Left renal cortex interstitium (tissue), 4 donors: ENCODE measurements around the gene C11orf21. TPM values are rescaled to one million over a fixed set of nuclear protein-coding genes. Genes with fewer than 3 reads are reported as not detected.
"Not testable (repeated sequence)": the region's sequence is repeated elsewhere in the genome, so short reads cannot be mapped to it uniquely, and the experiment has no call there.

Experiments
- DNase-seq, 4 donors: peaks; one replicate each; pipeline ENCODE4 v3.0.0-alpha.2; 2013; ENCODE audit warnings: low read depth in 4 of 4, low spot score in 2 of 4, missing footprints in 1 of 4
- polyA plus RNA-seq, 4 donors: library from polyadenylated mRNA; unstranded; fragments of 120-200 nt; gene quantifications; one replicate each; pipeline ENCODE4 v1.2.1, GENCODE V29; 2013; ENCODE audit not compliant: insufficient read length in 4 of 4

The C11orf21 gene
- polyA plus RNA-seq, 4 donors, result 0.52 to 0.96 (median 0.70) TPM

- no peak for DNase-seq
Measured at GRCh38 chr11:2298131-2298794, 3.5 kb downstream of the C11orf21 start.

- no peak for DNase-seq
Measured at GRCh38 chr11:2297623-2298030, 4.1 kb downstream of the C11orf21 start.

DNA sequence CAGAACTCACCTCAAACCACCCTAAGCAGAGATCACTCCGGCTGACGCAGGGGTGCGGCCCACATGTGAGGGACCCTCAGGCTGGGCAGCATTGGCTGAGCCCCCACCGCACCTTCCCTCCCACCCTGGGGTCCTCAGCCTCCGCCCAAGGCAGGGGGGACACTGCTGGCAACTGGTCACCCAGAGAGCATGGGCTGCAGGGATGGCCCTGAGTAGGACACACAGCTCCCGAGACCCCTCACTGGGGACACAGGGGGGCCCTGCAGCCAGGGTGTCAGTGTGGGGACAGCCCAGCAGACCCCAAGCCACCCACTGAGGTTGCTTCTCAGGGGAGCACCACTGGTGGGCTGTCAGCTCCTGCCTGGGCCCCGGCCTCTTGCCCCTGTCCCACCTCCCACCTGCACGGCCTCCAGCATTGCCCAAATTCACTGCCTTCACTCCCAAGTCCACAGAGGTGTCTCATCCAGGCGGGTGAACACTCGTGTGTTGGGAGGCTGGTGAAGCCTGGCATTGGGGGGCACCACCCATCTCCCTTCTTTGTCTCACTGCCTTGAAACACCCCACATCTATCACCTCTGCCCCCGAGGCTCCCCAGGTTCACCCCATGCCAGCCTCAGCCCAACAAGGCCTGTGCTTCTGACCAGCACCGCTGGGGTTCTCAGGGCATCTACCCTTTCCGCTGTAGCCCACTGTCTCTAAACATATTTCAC lies 4.7 kb downstream of the C11orf21 start:
- no peak for DNase-seq

GRCh38 chr11:2295971-2296912 lies 5.5 kb downstream of the C11orf21 start:
- DNase-seq, result no peak

DNA sequence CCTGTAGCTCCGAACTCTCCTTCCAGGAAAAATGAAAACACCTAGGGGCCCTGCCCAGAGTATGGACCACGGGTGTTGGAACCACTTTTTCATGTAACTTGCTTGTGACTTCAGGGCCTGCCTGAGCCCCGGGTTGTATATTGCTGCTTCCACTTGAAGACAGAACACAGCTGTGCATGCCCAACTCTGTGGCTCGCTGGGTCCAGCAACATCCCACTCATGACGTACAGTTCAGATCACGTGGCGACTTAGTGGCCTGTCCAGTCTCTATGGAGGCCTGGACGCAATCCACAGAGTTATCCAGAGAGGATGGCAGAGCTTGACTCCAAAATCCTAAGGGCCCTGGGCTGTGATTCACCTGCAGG lies 6.8 kb downstream of the C11orf21 start:
- no peak for DNase-seq

DNA sequence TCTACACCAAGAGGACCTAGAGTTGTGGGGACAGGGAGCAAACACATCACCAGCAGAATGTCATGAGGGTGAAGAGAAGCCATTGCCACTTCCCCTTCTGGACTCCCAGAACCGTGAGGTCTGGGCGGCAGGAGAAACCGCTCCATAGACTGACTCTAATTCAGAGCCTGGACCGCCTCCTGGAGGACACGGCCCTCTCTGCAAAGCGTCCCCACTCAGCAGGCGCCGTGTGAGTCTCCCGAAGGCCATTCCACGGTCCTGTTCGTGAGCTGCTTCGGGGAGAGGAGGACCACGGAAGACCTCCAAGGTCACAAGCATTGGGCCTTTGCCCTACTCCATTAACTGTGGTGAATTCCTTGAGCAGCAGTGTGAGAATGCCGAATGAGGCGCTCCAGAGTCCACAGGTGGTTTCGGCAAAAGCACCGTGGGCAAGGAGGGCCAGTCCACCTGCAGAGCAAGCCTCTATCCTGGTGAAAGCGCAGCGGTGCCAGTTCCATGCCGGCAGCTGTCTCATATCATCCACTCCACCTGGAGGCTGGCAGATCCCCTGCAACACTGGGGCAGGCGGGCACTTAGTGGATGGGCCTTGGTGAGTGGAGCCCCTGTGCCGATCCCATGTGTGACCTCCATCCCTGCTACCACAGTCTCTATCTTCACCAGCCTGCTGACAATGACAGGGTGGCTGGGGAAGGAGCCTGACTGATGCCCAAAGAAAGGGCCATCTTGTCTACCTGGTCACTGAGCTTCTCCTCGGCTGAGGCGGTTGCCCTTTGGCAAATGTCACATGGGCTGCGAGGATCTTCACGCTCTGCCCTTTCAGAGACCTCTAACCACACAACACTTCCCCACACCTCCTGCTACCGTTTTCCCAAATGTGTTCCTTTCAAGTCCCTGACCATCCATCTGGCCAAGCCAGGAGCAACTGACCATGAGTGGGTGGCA lies 7.5 kb downstream of the C11orf21 start:
- no peak for DNase-seq

DNA sequence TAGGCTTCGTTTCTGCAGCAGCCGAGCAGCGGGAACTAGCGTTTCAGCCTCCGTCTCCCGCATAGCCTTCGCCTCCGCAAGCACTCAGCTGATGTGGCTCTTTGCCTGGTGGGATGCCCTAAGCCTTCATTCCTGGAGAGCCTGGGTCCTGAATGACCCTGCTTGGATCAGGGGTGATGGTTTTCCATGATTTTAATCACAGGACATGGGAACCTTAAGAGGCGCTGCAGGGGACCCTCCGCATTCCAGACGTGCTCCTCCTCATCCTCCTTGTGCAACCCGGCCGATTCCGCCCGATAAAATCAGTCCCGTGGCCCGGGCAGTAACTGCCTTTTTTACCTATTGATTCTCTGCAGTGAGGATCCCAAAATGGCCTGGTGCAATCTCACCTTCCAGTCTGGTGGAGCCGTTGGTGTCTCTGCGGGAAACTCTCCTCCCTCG lies 8.2 kb downstream of the C11orf21 start:
- DNase-seq, result no peak

GRCh38 chr11:2290351-2290841 lies 11.3 kb downstream of the C11orf21 start:
- DNase-seq, result no peak

GRCh38 chr11:2289859-2290258 lies 11.9 kb downstream of the C11orf21 start:
- no peak for DNase-seq

DNA sequence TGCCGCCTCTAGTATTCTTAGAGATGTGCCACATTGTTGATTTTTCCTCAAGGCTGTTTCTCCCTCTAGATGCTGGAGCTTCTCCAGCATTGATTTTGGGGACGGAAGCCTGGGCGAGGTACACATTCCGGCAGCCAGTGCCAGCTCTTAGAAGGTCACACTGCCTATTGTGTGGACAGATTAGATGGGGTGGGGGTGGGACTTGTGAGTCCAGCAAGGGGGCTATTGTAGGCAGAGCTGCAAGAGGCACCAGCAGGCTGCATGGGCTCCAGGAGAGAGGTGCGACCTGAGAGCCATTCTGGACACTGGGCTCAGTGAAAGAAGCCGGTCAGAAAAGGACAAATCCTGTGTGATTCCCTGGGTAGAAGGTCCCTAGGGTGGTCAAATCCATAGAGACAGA lies 12.4 kb downstream of the C11orf21 start:
- no peak for DNase-seq

DNA sequence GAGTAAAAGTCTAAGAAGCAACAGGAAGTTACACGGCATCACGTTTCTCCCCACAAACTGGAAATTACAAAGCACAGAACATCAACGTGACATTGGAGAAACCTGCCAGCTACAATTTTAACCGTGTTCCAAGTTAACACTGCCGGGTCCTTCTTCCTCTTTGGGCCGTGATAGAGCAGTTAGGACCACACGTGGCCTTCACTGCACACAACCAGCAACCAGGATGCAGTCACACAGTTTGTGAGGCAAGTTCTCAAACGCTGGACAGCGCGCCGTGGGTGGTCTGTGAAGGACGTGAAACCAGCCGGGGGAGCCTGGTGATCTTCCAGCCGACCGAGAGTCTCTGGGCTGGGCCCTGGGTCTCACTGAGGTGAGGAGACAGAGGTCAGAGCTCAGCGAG lies 14.6 kb downstream of the C11orf21 start:
- DNase-seq, result no peak

DNA sequence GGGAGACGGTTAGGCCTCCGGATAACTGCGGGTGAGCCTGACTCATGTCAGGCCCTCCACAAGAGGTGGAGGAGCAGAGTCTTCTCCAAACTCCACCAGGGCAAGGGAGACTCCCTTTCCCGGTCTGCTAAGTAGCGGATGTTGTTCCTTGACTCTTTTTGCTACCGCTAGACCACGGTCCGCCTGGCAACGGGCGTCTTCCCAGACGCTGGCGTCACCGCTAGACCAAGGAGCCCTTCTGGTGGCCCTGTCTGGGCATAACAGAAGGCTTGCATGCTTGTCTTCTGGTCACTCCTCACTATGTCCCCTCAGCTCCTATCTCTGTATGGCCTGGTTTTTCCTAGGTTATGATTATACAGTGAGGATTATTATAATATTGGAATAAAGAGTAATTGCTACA lies 15.4 kb downstream of the C11orf21 start:
- not testable (repeated sequence) for DNase-seq

- no peak for DNase-seq
Measured at GRCh38 chr11:2280208-2280607, 21.5 kb downstream of the C11orf21 start.

DNA sequence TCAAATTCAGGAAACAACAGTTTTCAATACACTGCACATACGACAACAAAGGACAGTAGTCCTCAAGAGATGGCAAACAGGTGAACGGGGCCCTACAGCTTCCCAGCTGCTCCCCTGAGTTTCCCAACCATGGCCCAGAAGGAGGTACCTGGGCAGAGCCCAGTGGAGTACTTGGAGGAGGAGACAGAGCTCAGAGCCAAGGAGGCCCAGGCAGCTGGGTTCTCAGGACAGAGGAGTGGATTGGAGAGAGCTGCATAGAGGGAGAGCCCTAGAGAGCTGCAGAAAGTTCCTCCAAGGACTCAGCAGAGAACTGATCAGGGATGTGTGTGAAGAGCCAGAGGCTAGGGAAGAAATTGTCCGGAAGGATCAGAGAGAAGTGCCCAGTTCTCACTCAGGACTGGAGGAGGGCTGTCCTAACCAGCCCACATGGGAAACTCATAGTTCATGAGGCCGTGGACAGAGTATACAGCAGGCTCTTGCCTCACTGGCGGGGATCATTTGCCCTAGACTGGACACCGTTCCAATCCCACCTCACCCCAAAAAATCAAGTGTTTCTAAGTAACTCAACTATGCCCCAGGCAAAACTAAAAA lies 23.7 kb downstream of the C11orf21 start:
- DNase-seq, result no peak

- DNase-seq, result no peak
Measured at GRCh38 chr11:2277008-2277346, 24.7 kb downstream of the C11orf21 start.

DNA sequence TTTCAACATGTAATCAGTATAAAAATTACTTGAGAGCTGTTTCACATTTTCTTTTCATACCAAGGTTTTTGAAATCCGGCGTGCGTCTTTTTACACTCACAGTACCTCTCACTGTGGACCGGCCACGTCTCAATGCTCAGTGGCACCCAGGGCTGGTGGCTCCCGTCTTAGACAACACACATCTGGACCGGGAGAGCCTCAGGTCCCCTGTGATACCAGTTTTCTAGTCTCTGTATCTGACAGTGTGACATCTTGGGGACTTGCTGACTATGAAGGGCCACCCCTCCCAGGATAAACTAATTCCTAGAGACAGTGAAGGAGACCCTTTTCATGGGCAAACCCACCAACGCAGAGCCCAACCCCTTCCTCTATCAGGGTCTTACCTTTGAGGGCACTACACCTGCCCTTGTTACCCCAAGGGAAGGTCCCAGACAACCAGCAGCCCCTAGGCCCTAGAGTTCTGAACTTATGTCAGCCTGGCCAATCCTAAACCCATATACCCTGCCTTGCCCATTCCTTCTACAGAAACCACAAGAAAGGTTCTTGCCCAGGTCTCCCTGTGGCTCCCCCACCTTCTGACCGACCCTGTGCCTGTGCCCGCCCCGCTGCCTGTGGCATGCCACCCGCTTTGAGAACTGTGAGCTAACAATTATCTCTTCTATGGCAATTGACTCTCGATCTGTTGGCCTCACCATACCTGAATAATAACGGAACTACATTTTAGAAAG lies 25.3 kb downstream of the C11orf21 start:
- DNase-seq, result no peak

DNA sequence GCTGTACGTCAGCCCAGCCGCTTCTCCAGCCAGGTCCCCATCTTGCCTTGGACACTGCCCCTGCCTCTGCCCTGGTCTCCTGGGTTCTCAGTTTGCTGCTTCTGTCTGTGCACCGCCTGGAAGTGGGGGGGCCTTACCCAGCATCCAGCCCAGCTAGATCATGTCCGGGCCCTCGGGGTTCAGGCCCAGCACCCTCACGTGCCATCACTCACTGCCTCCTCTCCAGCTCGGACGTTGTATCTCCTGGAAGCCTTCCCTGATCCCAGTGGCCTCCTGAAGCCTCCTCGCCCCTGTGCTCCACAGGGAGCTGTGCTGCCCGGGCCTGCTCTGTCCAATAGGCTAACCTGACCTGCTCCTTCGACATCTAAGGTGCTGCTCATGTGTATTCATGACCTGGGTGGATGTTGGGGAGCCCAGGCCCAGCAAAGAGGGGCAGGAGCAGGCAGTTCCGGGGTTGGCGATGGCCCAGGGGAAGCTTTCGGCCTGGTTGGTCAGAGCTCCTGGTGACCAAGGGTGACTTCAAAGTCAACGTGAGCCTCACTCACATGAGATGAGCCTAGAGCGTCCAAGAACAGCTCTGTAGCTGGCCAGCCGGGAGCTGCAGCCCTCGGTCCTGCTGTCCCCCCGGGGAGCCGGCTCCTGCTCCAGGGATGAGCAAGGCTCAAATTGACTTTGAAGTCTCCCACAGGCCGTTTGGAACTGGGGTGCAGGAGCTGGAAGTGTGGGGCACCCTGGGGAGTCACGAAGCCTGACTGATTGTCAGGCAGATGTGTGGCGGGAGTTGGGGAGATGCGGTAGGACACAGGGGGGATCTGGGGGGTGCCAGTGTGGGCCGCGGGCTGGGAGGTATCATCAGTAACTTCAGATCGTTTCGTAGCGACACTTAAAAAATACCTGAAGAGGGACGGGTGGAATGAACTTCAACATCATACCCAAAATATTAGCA lies 26.1 kb downstream of the C11orf21 start:
- DNase-seq, result no peak

DNA sequence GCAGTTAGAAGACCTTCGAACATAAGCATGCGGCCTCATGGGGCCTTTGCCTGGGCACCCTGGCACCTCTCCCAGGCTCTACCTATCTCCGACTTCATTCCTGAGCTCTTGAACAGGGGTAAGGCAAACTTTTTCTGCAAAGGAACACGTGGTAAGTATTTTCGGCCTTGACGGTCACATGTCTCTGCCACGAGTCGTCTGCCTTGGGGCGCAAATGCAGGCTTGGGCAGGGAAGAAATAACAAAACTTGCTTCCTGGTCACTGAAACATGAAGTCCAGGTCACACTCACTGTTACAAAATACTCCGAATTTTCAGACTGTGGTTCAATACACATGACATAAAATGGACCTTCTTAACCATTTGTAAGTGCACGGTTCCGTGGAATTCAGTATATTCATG lies 27.9 kb downstream of the C11orf21 start:
- DNase-seq, result no peak
